AG04449 (cell line): ENCODE results near the gene STAMBPL1.

Experiments
- CTCF ChIA-PET: fragments of 350-600 bp; formaldehyde crosslinking; extraction: SDS; loops from one replicate; lab custom pipeline; 2021; ENCODE audit warnings: antibody characterized with exemption; lab: Yijun Ruan, JAX
- POLR2A ChIA-PET: fragments of 400-600, 350-600 bp; formaldehyde crosslinking; extraction: SDS; loops from one replicate; lab custom pipeline; 2020; ENCODE audit warnings: antibody characterized with exemption, inconsistent platforms; lab: Yijun Ruan, JAX
- DNase-seq: peaks from one replicate; pipeline ENCODE4 v3.0.0-alpha.2; 2010; ENCODE audit warnings: low read depth, low spot score
- H3K4me3 ChIP-seq: 2 replicates; pipeline ENCODE4 v1.5.1; 2011; ENCODE audit warnings: low read depth, mild to moderate bottlenecking, control low read depth, low read length
- CTCF ChIP-seq: IDR thresholded peaks from one replicate; pipeline ENCODE4 v1.5.1; 2011; ENCODE audit warnings: mild to moderate bottlenecking, moderate library complexity, low read length, control low read depth, inconsistent platforms; ENCODE audit not compliant: insufficient read depth; ENCODE audit errors: missing control alignments

Gene STAMBPL1

GRCh38 chr10:88892222-88892967 lies 12.3 kb downstream of the STAMBPL1 start:
- ChIA-PET POLR2A (interaction anchor here (1.0 kb wide), 1 partner anchor 10 kb away, joined by 3 read pairs; no protein-coding TSS in a partner anchor), CTCF (interaction anchor here (0.8 to 5.2 kb wide), 6 partner anchors 8 to 204 kb away, joined by 3 to 35 read pairs (median 4); no protein-coding TSS in a partner anchor)

GRCh38 chr10:88893611-88894010 lies 13.6 kb downstream of the STAMBPL1 start:
- ChIA-PET CTCF (interaction anchor here (5.2 kb wide), 1 partner anchor 40 kb away, joined by 35 read pairs; no protein-coding TSS in a partner anchor), POLR2A (no interaction called here)
- no peak overlapping the region for H3K4me3 ChIP-seq
- no peak for TF ChIP-seq CTCF
- no peak for DNase-seq

More at GRCh38 chr10:88892222-88892967, 12.3 kb downstream of the STAMBPL1 start:
- H3K4me3 ChIP-seq: no peak overlapping the region
- DNase-seq: no peak
- no peak for TF ChIP-seq CTCF

- no peak for TF ChIP-seq CTCF
- H3K4me3 ChIP-seq: no peak overlapping the region
- ChIA-PET CTCF (interaction anchor here (0.6 to 5.2 kb wide), 5 partner anchors 23 to 92 kb away, joined by 3 to 35 read pairs (median 4); no protein-coding TSS in a partner anchor), POLR2A (no interaction called here)
- DNase-seq: no peak
Measured at GRCh38 chr10:88895250-88895649, 15.2 kb downstream of the STAMBPL1 start.

- CTCF ChIA-PET: interaction anchor here (1.3 to 7.1 kb wide), 4 partner anchors 8 to 61 kb away, joined by 3 to 41 read pairs (median 6); no protein-coding TSS in a partner anchor
- POLR2A ChIA-PET: no interaction called here
- H3K4me3 ChIP-seq: no peak overlapping the region
- DNase-seq: no peak
- no peak for TF ChIP-seq CTCF
Measured at GRCh38 chr10:88896372-88896993, 16.4 kb downstream of the STAMBPL1 start.

GRCh38 chr10:88896994-88897853 lies 17.2 kb downstream of the STAMBPL1 start:
- H3K4me3 ChIP-seq: no peak overlapping the region
- TF ChIP-seq CTCF: no peak
- CTCF ChIA-PET: interaction anchor here (0.9 to 7.1 kb wide), 5 partner anchors 8 to 61 kb away, joined by 3 to 41 read pairs (median 3); no protein-coding TSS in a partner anchor
- POLR2A ChIA-PET: interaction anchor here (0.7 kb wide), 1 partner anchor 46 kb away, joined by 3 read pairs; no protein-coding TSS in a partner anchor
- no peak for DNase-seq
